ENCODE measurements around the gene UBA5.

The UBA5 gene

DNA sequence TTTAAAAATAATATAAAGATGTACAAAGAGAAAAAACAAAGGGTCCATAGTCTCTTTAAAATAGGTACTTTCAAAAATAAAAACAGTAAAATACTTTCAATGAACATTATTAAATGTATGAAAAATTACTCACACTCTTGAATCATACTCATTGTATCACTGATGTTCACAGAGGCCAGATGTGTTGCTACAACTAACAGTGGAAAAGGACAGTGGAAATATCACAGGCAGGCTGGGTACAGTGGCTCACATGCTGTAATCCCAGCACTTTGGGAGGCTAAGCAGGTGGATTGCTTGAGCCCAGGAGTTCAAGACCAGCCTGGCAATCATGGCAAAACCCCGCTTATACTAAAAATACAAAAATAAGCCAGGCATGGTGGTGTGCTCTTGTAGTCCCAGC is 35.3 kb downstream of the UBA5 start:
- TF ChIP-seq, protein P1, sequence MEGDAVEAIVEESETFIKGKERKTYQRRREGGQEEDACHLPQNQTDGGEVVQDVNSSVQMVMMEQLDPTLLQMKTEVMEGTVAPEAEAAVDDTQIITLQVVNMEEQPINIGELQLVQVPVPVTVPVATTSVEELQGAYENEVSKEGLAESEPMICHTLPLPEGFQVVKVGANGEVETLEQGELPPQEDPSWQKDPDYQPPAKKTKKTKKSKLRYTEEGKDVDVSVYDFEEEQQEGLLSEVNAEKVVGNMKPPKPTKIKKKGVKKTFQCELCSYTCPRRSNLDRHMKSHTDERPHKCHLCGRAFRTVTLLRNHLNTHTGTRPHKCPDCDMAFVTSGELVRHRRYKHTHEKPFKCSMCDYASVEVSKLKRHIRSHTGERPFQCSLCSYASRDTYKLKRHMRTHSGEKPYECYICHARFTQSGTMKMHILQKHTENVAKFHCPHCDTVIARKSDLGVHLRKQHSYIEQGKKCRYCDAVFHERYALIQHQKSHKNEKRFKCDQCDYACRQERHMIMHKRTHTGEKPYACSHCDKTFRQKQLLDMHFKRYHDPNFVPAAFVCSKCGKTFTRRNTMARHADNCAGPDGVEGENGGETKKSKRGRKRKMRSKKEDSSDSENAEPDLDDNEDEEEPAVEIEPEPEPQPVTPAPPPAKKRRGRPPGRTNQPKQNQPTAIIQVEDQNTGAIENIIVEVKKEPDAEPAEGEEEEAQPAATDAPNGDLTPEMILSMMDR (IDR thresholded peaks at IDR 0.05; ENCODE audit: extremely low read depth, insufficient read depth, missing control alignments), result no peak
- DNase-seq (ENCODE audit: low spot score), result no peak
- in situ Hi-C loops (cut with MboI; ENCODE audit: low pct_unique_long_range_greater_than_20kb, low sequenced_read_pairs, unreplicated experiment), result no loop called here

DNA sequence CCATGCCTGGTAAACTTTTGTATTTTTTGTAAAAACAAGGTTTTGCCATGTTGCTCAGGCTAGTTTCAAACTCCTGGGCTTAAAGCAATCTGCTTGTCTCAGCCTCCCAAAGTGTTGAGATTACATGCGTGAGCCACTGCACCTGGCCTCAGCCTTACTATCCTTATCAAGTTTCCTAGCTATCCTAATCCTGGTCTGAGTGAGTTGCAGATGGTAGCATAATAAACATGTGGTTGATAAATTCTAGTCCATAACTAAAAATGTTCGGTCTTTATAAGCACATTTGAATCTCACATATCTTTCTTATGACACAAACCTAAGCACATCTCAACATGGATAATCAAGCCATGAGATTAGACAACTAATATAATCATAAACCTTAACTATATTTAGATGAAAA is 43.6 kb downstream of the UBA5 start:
- in situ Hi-C loops (cut with MboI; ENCODE audit: low pct_unique_long_range_greater_than_20kb, low sequenced_read_pairs, unreplicated experiment), result no loop called here
- TF ChIP-seq, protein P1 (IDR thresholded peaks at IDR 0.05; ENCODE audit: extremely low read depth, insufficient read depth, missing control alignments), result no peak
- DNase-seq (ENCODE audit: low spot score), result no peak

DNA sequence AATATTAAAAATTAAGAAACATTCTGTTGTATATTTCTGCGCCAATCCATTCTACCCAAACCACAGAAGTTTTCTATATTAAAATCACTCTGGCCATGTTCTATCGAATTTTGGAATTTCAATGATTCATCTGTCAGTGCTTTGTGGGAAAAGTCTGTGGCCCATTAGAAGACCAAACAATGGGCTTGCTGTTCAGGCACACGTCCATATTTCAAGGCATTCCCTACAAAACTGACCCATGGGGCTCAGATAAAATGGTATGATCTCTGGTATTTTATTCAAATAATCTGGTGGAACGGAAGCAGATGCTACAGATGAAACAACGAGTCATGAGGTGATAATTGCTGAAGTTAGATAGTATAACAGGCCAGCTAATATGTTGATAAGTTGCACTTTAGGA is 49.6 kb downstream of the UBA5 start:
- TF ChIP-seq, protein P1 (IDR thresholded peaks at IDR 0.05; ENCODE audit: extremely low read depth, insufficient read depth, missing control alignments), result no peak
- DNase-seq (ENCODE audit: low spot score), result no peak
- in situ Hi-C loops (cut with MboI; ENCODE audit: low pct_unique_long_range_greater_than_20kb, low sequenced_read_pairs, unreplicated experiment), result no loop called here

DNA sequence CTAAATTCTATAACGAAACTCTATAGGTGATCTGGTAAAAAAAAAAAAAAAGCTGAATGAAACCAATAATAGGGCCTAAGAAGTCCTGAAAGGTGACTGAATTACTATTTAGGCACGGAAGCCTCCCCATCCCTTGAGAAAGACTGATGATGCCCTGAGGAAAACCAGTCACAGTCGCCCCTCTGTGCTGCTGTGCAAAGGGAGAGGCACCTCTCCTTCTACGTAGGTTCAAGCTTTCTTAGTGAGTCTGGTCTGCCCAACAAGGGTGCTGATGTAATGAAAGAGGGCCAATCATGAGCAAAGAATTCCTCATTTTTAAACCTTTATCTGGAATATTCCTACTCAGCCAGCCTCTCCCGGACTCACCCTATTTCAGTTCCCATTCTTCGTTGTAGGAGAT is 50.2 kb downstream of the UBA5 start:
- in situ Hi-C loops (cut with MboI; ENCODE audit: low pct_unique_long_range_greater_than_20kb, low sequenced_read_pairs, unreplicated experiment), result no loop called here
- TF ChIP-seq, protein P1 (IDR thresholded peaks at IDR 0.05; ENCODE audit: extremely low read depth, insufficient read depth, missing control alignments), result no peak
- no peak for DNase-seq (ENCODE audit: low spot score)

DNA sequence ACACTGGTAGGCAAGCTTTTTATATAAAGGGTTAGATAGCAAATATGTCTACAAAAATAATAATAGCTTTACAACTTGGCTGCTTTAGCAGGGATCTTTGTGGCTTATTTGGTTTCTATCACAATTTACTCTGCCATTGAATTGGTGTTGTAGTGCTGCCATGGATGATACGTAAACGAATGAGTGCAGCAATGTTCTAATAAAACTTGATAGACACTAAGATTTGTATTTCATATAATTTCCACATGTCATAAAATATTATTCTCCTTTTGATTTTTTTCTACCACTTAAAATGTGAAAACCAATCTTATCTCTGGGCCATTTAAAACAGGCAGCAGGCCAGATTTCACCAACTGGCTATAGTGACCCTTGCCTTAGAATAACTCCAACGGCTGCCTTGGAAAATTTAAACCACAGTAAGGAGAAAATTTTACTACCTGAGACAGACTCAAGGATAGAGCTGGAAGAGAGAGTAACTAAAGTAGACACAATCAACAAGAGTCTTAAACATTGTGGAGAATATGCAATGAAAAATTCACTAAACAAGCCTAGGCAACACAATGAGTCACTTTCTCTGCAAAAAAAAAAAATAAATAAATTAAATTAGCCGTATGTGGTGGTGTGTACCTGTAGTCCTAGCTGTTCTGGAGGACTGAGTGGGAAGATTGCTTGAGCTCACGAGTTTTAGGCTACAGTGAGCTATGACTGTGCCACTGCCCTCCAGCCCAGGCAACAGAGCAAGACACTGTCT is 54.0 kb downstream of the UBA5 start:
- TF ChIP-seq, protein P1 (IDR thresholded peaks at IDR 0.05; ENCODE audit: extremely low read depth, insufficient read depth, missing control alignments), result no peak
- in situ Hi-C loops (cut with MboI; ENCODE audit: low pct_unique_long_range_greater_than_20kb, low sequenced_read_pairs, unreplicated experiment), result no loop called here
- no peak for DNase-seq (ENCODE audit: low spot score)

DNA sequence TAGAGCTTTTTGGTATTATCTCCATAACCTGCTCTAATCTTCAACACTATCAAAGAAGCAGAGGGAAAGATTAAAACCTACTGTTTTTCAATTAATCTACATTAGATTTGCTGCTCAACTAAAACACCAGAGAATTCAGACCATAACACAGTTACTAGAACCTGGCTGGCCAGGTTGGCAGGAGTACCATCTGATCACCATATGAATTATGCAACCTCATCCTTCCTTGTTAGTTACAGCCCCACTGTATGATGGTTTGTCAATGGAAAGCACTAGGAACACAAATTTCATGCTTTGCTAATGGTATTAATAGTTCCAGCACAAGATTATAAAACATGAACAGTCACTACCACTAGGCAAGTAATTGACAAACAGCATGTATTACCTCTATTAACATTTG is 56.2 kb downstream of the UBA5 start:
- no peak for DNase-seq (ENCODE audit: low spot score)
- in situ Hi-C loops (cut with MboI; ENCODE audit: low pct_unique_long_range_greater_than_20kb, low sequenced_read_pairs, unreplicated experiment), result no loop called here
- TF ChIP-seq, protein P1 (IDR thresholded peaks at IDR 0.05; ENCODE audit: extremely low read depth, insufficient read depth, missing control alignments), result no peak
